MG63 (cell line): ENCODE measurements around the gene CILP. TPM values are rescaled to one million over a fixed set of nuclear protein-coding genes. Genes with fewer than 3 reads are reported as not detected.
"Not testable (repeated sequence)": the region's sequence is repeated elsewhere in the genome, so short reads cannot be mapped to it uniquely, and the experiment has no call there.

Experiments used
- DNase-seq: peaks from one replicate; pipeline ENCODE4 v3.0.0-alpha.2; 2020
- H3K27me3 ChIP-seq: fragments of 250-450 bp; sonication (Bioruptor Pico); 2 replicates; pipeline ENCODE4 v1.5.1; 2020; ENCODE audit warnings: mild to moderate bottlenecking, moderate library complexity
- H3K36me3 ChIP-seq: fragments of 250-450 bp; sonication (Bioruptor Pico); 2 replicates; pipeline ENCODE4 v1.5.1; 2020; ENCODE audit warnings: mild to moderate bottlenecking, moderate library complexity
- H3K4me3 ChIP-seq: fragments of 250-450 bp; sonication (Bioruptor Pico); 2 replicates; pipeline ENCODE4 v1.5.1; 2020; ENCODE audit warnings: mild to moderate bottlenecking, moderate library complexity
- H3K9me3 ChIP-seq: fragments of 250-450 bp; sonication (Bioruptor Pico); 2 replicates; pipeline ENCODE4 v1.5.1; 2020; ENCODE audit warnings: mild to moderate bottlenecking, moderate library complexity
- total RNA-seq: library from RNA; depleted of rRNA; stranded (reverse); fragments of >200 nt; shearing (Covaris generic); gene quantifications from 2 replicates; pipeline ENCODE4 v1.2.3, GENCODE V29; 2014; ENCODE audit warnings: low replicate concordance; rRNA removed

Gene CILP
- total RNA-seq = not detected in 2 replicates

DNA sequence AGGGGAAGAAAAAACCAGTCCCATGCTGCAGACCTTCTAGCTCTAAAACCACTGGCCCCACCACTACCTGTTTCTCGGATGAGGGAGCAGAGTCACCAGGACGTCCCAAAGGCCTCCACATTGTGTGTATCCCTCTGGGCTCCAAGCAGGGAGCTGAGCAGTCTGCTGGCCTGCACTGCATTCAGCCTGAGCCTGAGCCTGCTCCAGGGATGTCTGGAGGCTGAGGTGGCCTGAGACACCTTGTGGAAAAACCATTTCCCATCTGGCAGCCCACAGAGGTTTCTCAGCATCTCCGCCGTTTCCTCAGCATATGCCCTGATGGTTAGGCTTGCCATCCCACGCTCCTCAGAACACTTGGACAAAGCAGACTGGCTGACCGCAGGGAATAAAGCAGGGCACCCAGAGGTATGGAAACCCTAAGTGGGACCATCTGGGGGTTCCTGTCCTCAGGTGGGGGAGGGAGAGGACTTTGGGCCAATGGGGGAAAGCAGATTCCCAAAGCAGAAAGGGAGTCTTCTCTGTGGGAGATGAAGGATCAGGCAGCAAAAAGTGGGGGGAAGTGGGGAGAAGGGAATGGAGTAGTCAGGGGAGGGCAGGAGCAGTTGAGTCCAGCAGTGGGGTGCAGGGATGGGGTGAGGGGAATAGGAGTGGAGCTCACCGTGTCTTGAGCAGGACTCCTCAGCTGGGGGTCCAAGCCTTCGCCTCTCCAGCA is at the start of gene CILP:
CILP (minus strand) TSS at position 704 of the 712 bp plus-strand sequence. CDS start 1,718 bp downstream, outside the sequence.
- H3K36me3 ChIP-seq = no peaks in the 10 kb centered on the region
- no peaks in the 10 kb centered on the region for H3K27me3 ChIP-seq

DNA sequence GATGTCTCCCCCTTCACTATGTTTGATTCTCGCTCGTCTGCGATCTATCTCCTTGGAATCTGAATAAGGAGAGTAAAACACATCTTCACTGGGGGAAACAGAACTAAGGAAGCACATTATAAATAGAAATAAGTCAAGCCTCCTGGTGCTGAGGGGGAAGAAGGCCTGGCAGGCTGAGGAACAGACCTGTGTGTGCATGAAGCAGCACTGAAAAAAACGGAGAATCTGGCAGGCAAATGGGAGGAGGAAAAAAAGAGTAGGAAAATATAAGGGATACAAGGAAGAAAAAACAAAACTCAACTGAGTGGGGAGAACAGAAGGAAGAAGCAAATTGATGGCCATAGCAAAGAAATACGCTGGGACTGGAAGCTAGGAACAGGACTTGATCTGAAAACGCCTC is 49.7 kb upstream of the CILP start:
- H3K27me3 ChIP-seq = no peaks in the 10 kb centered on the region

More for the DNA sequence above, at the start of gene CILP:
- H3K4me3 ChIP-seq = no peak within 1 kb of the TSS
- no peaks in the 10 kb centered on the region for H3K9me3 ChIP-seq
- no peak for DNase-seq

GRCh38 chr15:65259367-65259797 is 48.1 kb upstream of the CILP start:
- Histone ChIP-seq H3K9me3 (no peaks in the 10 kb centered on the region), H3K27me3 (no peaks in the 10 kb centered on the region), H3K36me3 (peaks cover 22% of the 10 kb centered on the region), H3K4me3 (no peak overlapping the region)
- no peak for DNase-seq

More for the DNA sequence above, 49.7 kb upstream of the CILP start:
- H3K4me3 ChIP-seq = no peak overlapping the region
- H3K9me3 ChIP-seq = no peaks in the 10 kb centered on the region
- H3K36me3 ChIP-seq = peaks cover 22% of the 10 kb centered on the region
- no peak for DNase-seq

DNA sequence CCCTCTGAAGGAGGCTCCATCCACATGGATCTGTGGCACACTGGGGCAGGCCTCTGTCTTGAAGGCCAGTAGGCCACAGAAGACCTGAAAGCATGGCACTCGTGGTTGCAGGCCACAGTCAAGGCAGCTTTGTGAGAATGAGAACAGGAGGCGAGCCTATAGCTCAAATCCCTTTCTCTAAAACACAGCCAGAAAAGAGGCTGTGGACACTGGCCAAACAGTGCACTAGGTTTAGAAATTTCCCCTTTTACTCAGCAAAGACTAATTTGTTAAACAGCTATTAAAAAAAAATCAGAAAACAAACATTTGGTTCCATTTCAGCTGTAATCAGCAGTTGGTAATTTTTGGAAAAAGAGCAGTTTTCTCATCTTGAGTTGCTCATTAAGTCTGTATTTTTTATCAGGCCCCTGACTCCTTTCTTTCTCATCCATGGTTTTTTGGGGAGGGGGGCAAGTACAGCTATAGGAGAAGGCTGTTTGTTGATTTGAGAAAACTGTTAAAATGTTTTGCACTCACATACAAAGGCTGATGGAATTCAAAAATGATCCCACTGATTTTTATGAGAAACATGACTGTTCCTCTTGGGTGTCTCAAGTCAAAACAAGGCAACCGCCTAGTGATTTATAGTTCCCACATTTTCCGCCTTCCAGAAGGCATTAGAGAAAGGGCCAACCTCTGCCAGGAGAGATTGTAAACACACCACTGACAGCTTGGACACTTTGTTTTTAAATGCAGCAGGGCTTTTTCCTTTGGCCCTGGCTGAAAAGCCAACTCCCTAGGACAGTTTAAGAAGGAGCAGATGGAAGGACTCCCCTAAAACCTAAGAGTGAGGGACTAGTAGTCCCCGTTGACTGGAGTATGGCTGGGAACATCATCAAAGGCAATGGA is 47.3 kb upstream of the CILP start:
- Histone ChIP-seq H3K4me3 (no peak overlapping the region), H3K27me3 (no peaks in the 10 kb centered on the region), H3K36me3 (peaks cover 22% of the 10 kb centered on the region), H3K9me3 (no peaks in the 10 kb centered on the region)
- DNase-seq = no peak

- no peak for DNase-seq
- Histone ChIP-seq H3K9me3 (no peaks in the 10 kb centered on the region), H3K27me3 (no peaks in the 10 kb centered on the region), H3K36me3 (peaks cover 13% of the 10 kb centered on the region), H3K4me3 (no peak overlapping the region)
Measured at GRCh38 chr15:65255486-65256140, 44.3 kb upstream of the CILP start.

DNA sequence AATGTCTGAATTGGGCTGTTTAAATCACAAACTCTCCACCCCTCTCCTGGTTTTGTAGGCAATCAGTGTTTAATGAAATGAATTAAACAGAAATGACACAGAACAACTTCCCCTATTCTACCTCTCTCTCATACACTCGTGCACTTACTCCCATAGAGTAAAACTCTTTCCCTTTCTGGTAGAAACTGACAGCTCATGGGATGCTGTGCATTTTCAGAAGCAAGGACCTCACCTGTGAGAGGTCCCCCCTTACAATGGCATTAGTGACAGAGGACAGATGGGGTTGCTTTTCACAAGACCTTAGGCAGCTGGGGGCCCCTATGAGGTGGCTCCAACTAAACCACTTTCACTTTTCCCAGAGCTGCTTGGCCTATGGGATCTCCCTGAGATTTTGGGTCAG is 43.5 kb upstream of the CILP start:
- H3K36me3 ChIP-seq = peaks cover 12% of the 10 kb centered on the region
- DNase-seq = no peak

GRCh38 chr15:65254356-65254755 is 43.1 kb upstream of the CILP start:
- no peaks in the 10 kb centered on the region for H3K27me3 ChIP-seq
- H3K36me3 ChIP-seq = peaks cover 11% of the 10 kb centered on the region
- H3K4me3 ChIP-seq = no peak overlapping the region
- DNase-seq = no peak
- no peaks in the 10 kb centered on the region for H3K9me3 ChIP-seq

More for the DNA sequence above, 43.5 kb upstream of the CILP start:
- Histone ChIP-seq H3K4me3 (no peak overlapping the region), H3K9me3 (no peaks in the 10 kb centered on the region), H3K27me3 (no peaks in the 10 kb centered on the region)

DNA sequence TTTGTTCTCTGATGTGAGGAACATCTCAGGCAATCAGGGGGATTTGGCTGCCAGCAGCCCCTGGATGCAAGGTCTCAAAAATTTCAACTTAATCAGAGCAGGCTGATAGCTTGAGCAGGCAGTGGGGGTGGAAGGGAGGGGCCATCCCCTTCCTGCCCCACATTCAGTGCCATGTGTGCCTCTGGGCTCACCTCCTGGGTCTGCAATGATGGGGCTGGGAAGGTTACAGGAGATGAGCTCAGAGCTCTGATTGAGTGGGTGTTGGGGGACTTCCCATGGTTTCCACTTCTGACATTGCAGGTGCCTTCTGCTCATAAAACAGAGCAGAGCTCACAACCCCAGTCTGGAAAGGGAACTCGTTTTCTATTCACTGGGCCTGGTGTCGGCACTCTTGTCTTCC is 38.4 kb upstream of the CILP start:
- Histone ChIP-seq H3K36me3 (no peaks in the 10 kb centered on the region), H3K4me3 (no peak overlapping the region), H3K9me3 (no peaks in the 10 kb centered on the region), H3K27me3 (no peaks in the 10 kb centered on the region)
- DNase-seq = no peak

- no peaks in the 10 kb centered on the region for H3K9me3 ChIP-seq
- H3K27me3 ChIP-seq = no peaks in the 10 kb centered on the region
- no peaks in the 10 kb centered on the region for H3K36me3 ChIP-seq
- DNase-seq = no peak
- H3K4me3 ChIP-seq = no peak overlapping the region
Measured at GRCh38 chr15:65248511-65249255, 37.4 kb upstream of the CILP start.

- H3K36me3 ChIP-seq = no peaks in the 10 kb centered on the region
- H3K27me3 ChIP-seq = no peaks in the 10 kb centered on the region
- no peak overlapping the region for H3K4me3 ChIP-seq
- DNase-seq = no peak
- H3K9me3 ChIP-seq = no peaks in the 10 kb centered on the region
Measured at GRCh38 chr15:65246939-65247338, 35.7 kb upstream of the CILP start.

DNA sequence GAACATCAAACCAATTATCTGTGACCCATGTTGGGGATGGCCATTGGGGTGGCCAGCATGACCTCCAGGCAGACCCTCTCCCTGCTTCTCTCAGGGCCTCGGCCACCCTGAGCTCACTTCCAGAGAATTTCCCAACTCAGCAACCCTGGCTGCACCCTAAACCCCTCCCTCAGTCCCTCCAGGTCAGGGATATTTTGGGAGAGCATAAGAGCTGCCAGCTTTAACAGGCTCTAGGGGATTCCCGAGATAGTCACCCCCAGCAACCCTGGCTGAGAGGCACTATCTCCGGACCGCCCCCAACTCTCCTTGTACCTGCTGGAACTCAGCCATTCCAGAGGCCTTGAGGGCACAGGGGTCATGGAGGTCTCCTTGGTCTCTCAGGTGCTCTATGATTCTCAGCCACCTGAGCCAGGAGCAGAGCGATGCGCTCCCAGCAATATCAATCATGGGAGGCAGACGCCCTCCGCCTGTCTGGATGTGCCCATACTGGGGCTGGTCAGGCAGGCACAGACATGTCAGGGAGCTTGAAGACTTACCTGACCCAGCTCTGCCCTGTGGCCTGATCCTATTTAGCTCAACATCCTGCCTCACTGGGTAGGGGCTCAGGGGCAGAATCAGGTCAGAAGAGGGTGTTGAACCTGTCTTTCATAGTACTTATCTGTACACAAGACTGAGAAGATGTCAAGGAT is 34.9 kb upstream of the CILP start:
- Histone ChIP-seq H3K9me3 (no peaks in the 10 kb centered on the region), H3K27me3 (no peaks in the 10 kb centered on the region), H3K4me3 (no peak overlapping the region), H3K36me3 (no peaks in the 10 kb centered on the region)
- no peak for DNase-seq

DNA sequence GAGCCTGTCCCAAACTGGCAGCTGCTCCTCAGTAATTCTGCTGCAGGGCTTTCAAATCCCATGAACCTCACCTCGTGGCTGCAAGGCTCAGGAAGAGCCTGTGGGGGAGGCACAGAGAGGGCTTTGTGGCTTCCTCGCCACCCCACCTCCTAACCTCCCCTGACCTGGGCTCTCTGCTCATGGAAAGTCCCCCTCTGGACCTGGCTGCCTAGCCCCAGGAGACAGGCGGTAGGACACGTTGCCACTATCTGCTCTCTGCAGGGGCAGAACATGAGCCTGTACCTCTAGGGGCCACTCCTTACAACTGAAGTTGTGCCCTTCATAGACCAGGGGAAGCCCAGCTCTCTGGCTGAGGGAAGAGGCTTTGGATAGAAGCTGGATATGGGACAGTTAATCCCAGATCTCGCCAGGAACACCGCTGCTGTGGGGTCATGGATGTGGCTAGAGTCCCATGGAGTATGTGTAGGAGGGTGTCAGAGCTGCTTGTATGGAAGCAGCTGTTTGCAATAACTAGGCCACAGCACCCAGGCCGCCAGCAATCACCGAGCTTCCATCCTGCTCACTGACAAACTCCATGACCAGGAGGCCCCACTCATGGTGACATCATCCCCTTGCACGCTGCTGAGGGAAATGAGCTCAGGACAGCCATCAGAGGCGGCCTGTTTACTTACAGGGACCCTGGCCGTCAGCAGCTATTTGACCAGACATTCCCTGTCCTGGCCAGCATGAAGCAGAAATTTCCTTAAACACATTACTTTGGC is 34.0 kb upstream of the CILP start:
- H3K27me3 ChIP-seq = no peaks in the 10 kb centered on the region
- no peaks in the 10 kb centered on the region for H3K36me3 ChIP-seq
- H3K4me3 ChIP-seq = no peak overlapping the region
- no peak for DNase-seq
- H3K9me3 ChIP-seq = no peaks in the 10 kb centered on the region

- DNase-seq = no peak
- no peak overlapping the region for H3K4me3 ChIP-seq
- no peaks in the 10 kb centered on the region for H3K27me3 ChIP-seq
- no peaks in the 10 kb centered on the region for H3K36me3 ChIP-seq
- H3K9me3 ChIP-seq = no peaks in the 10 kb centered on the region
Measured at GRCh38 chr15:65244638-65245037, 33.4 kb upstream of the CILP start.

DNA sequence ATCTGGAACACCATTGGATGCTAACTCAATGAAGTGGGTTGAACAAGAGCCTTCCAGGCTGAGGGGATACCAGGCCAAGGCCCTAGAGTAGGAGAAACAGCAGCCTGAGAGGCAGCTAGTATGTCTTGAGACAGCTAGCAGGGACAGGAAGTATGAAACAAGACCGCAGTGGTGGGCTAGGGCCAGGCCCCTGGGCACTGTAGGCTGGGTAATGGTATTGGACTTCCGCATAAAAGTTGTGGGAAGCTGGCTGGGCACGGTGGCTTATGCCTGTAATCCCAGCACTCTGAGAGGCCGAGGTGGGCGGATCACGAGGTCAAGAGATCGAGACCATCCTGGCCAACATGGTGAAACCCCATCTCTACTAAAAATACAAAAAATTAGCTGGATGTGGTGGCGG is 25.2 kb upstream of the CILP start:
- not testable (repeated sequence) for H3K27me3 ChIP-seq, H3K4me3 ChIP-seq, H3K9me3 ChIP-seq, DNase-seq, H3K36me3 ChIP-seq

DNA sequence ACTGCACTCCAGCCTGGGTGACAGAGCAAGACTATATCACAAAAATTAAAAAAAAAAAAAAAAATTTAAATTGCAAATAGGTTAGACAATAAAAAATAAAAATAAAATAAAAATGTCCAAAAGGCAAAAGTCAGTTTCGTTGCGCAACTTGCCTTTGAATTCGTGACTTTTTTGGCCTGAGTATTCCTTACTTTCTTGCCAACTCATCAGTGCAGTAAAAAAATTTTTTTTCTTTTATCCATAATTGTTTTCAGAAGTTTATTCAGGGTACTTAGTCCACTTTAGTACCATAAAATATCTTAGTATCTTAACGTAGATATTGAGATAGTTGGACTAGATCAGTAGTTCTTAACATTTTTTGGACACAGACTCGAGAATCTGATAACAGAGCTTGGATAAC is 22.4 kb upstream of the CILP start:
- Histone ChIP-seq H3K27me3 (no peaks in the 10 kb centered on the region), H3K9me3 (no peaks in the 10 kb centered on the region), H3K36me3 (no peaks in the 10 kb centered on the region), H3K4me3 (no peak overlapping the region)
- DNase-seq = no peak
